Colonic mucosa (tissue), 4 donors: Measurements from ENCODE around the gene DCP2. TPM values are rescaled to one million over a fixed set of nuclear protein-coding genes. Genes with fewer than 3 reads are reported as not detected.

Experiments
- DNase-seq: peaks from one replicate; pipeline ENCODE4 v3.0.0-alpha.2; 2020
- H3K27ac ChIP-seq: fragments of 200-600 bp; one replicate; pipeline ENCODE4 v1.8.0; 2021
- H3K27me3 ChIP-seq: fragments of 200-600 bp; one replicate; pipeline ENCODE4 v1.8.0; 2021
- H3K36me3 ChIP-seq: fragments of 200-600 bp; one replicate; pipeline ENCODE4 v1.8.0; 2021
- H3K4me1 ChIP-seq: fragments of 200-600 bp; one replicate; pipeline ENCODE4 v1.8.0; 2021; ENCODE audit warnings: mild to moderate bottlenecking
- H3K4me3 ChIP-seq: fragments of 200-600 bp; one replicate; pipeline ENCODE4 v1.8.0; 2021
- H3K9ac ChIP-seq, 2 donors: one replicate each; pipeline ENCODE4 v1.7.0; 2013; ENCODE audit warnings: control low read depth in 2 of 2, low read depth in 2 of 2, low read length in 2 of 2
- H3K9me3 ChIP-seq: fragments of 200-600 bp; one replicate; pipeline ENCODE4 v1.8.0; 2021
- CTCF ChIP-seq: fragments of 200-600 bp; IDR thresholded peaks from one replicate; pipeline ENCODE4 v1.8.0; 2022; ENCODE audit warnings: antibody characterized with exemption, mild to moderate bottlenecking
- intact Hi-C: fragments of 100-400 bp; cut with DNase I; formaldehyde crosslinking; loops from one replicate; pipeline ENCODE4 v1.14.1; 2022
- total RNA-seq, 2 donors: library from RNA; stranded (reverse); fragmentation: NEBNext Ultra II Directional in 1 of 2; extraction: Animal tissue kit (Norgen Biotek cat#: 25700) in 1 of 2; gene quantifications; one replicate each; pipeline ENCODE4 v1.2.1, GENCODE V29; 2021
- donor health status: healthy.
- donor health status: DM: no; HTN: no; CAD: no.
- donor health status: DM: no; HTN: no; CAD: no.

DCP2 gene
- total RNA-seq, 2 donors from 2014 or later = 39.5 to 48.2 TPM

- Histone ChIP-seq H3K9me3 (no peaks in the 10 kb centered on the region), H3K36me3 (no peaks in the 10 kb centered on the region), H3K27ac (no peak overlapping the region), H3K27me3 (no peaks in the 10 kb centered on the region), H3K9ac (no peak overlapping the region), H3K4me1 (no peaks in the 10 kb centered on the region), H3K4me3 (no peak overlapping the region)
- intact Hi-C loops = no loop called here
- DNase-seq = no peak
- no peak for TF ChIP-seq CTCF
These were observed 72.3 kb downstream of the DCP2 start for GRCh38 chr5:113048931-113049330.

GRCh38 chr5:113050721-113051382, 74.3 kb downstream of the DCP2 start:
- TF ChIP-seq CTCF = no peak
- Histone ChIP-seq H3K9me3 (no peaks in the 10 kb centered on the region), H3K36me3 (no peaks in the 10 kb centered on the region), H3K9ac (no peak overlapping the region), H3K27me3 (no peaks in the 10 kb centered on the region), H3K4me3 (no peak overlapping the region), H3K27ac (no peak overlapping the region), H3K4me1 (no peaks in the 10 kb centered on the region)
- DNase-seq = no peak
- intact Hi-C loops = no loop called here

- no peak overlapping the region for H3K9ac ChIP-seq
- no peak for DNase-seq
- intact Hi-C loops = no loop called here
- H3K4me1 ChIP-seq = no peaks in the 10 kb centered on the region
- no peaks in the 10 kb centered on the region for H3K36me3 ChIP-seq
- no peak for TF ChIP-seq CTCF
- H3K27ac ChIP-seq = no peak overlapping the region
- H3K9me3 ChIP-seq = no peaks in the 10 kb centered on the region
- no peak overlapping the region for H3K4me3 ChIP-seq
- no peaks in the 10 kb centered on the region for H3K27me3 ChIP-seq
These were observed 75.6 kb downstream of the DCP2 start for GRCh38 chr5:113052041-113052795.

- Histone ChIP-seq H3K9ac (no peak overlapping the region), H3K27ac (no peak overlapping the region), H3K36me3 (no peaks in the 10 kb centered on the region), H3K4me1 (no peaks in the 10 kb centered on the region), H3K27me3 (no peaks in the 10 kb centered on the region), H3K9me3 (no peaks in the 10 kb centered on the region), H3K4me3 (no peak overlapping the region)
- no peak for TF ChIP-seq CTCF
- intact Hi-C loops = no loop called here
- no peak for DNase-seq
These were observed 77.0 kb downstream of the DCP2 start for GRCh38 chr5:113053511-113053995.

- no peak overlapping the region for H3K4me3 ChIP-seq
- DNase-seq = no peak
- no peaks in the 10 kb centered on the region for H3K4me1 ChIP-seq
- no peak for TF ChIP-seq CTCF
- intact Hi-C loops = no loop called here
- H3K9me3 ChIP-seq = no peaks in the 10 kb centered on the region
- no peaks in the 10 kb centered on the region for H3K27me3 ChIP-seq
- no peak overlapping the region for H3K9ac ChIP-seq
- no peak overlapping the region for H3K27ac ChIP-seq
- no peaks in the 10 kb centered on the region for H3K36me3 ChIP-seq
These were observed 78.3 kb downstream of the DCP2 start for GRCh38 chr5:113054899-113055298.
